ENCODE measurements around the gene PAPPA. TPM values are rescaled to one million over a fixed set of nuclear protein-coding genes. Genes with fewer than 3 reads are reported as not detected.

Gene PAPPA
- total and polyA plus RNA-seq, 11 donors: 0.23 to 8.5 (median 2.1) TPM

DNA sequence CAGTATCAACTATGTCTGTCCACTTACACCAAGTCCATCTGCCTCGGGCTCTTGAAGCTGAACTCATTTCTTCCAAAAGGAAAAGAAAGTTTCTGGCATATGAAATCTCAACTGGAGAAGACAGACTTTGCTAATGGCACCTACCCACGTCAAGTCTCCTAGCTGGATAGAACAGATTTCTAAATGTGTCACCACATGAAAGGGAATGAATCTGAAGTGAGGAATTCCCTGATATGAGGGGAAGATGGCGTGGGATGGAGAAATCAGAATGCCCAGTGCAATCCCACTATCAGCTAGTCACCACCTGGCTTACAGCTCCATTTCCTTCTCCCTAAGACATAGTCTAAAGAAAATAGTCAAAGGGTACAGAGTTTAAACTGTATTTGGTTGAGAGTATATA lies 144.7 kb downstream of the PAPPA start:
- no peak for DNase-seq
- Histone ChIP-seq H3K27ac (no peak overlapping the region), H3K27me3 (no peaks in the 10 kb centered on the region), H3K36me3 (peaks cover 0 to 4% (median 0%) of the 10 kb centered on the region in 9 donors), H3K4me3 (no peak overlapping the region), H3K9me3 (no peaks in the 10 kb centered on the region), H3K4me1 (no peaks in the 10 kb centered on the region)
- TF ChIP-seq, protein P1, sequence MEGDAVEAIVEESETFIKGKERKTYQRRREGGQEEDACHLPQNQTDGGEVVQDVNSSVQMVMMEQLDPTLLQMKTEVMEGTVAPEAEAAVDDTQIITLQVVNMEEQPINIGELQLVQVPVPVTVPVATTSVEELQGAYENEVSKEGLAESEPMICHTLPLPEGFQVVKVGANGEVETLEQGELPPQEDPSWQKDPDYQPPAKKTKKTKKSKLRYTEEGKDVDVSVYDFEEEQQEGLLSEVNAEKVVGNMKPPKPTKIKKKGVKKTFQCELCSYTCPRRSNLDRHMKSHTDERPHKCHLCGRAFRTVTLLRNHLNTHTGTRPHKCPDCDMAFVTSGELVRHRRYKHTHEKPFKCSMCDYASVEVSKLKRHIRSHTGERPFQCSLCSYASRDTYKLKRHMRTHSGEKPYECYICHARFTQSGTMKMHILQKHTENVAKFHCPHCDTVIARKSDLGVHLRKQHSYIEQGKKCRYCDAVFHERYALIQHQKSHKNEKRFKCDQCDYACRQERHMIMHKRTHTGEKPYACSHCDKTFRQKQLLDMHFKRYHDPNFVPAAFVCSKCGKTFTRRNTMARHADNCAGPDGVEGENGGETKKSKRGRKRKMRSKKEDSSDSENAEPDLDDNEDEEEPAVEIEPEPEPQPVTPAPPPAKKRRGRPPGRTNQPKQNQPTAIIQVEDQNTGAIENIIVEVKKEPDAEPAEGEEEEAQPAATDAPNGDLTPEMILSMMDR (IDR thresholded peaks at IDR 0.05): no peak
- no peak for TF ChIP-seq POLR2A (IDR thresholded peaks at IDR 0.05)
- intact Hi-C loops (cut with DNase I): no loop called here
- no peak for ATAC-seq
- WGBS, 4 donors: 51 to 76% (median 66%) methylated on average over 3 of the region's 3 CpGs

DNA sequence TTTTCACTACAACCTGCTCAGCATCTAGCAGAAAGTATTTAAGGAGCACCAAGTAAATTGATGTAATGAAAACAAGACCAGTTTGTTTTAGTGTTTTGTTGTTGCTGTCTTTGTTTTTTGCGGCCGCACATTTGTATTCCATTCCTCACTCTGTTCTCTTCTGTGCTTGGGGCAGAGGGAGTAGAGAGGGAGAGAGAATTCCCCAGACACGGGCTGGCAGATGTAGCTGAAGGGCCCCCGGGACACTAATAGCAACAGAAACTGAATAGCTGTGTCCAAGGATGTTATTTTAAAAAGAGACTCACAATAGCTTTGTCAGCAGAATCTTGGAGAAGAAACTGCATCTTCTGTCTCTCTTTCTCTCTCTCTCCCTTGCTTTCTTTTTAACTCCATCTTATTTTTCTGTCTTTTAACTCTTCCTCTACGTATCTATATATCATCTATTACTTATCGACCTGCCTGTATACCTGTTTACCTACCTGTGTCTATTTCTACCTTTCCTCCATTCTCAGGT lies 145.3 kb downstream of the PAPPA start:
- no peaks in the 10 kb centered on the region for H3K9me3 ChIP-seq
- 54 to 63% (median 57%) methylated on average over 6 of the region's 6 CpGs for WGBS, 4 donors
- TF ChIP-seq, protein P1 (IDR thresholded peaks at IDR 0.05): no peak
- TF ChIP-seq POLR2A (IDR thresholded peaks at IDR 0.05): no peak
- H3K4me3 ChIP-seq: no peak overlapping the region
- intact Hi-C loops (cut with DNase I): no loop called here
- ATAC-seq (no peak), DNase-seq (no peak)
- H3K27me3 ChIP-seq: no peaks in the 10 kb centered on the region
- no peaks in the 10 kb centered on the region for H3K4me1 ChIP-seq
- H3K27ac ChIP-seq: no peak overlapping the region
- H3K36me3 ChIP-seq: peaks cover 0 to 4% (median 0%) of the 10 kb centered on the region in 9 donors

DNA sequence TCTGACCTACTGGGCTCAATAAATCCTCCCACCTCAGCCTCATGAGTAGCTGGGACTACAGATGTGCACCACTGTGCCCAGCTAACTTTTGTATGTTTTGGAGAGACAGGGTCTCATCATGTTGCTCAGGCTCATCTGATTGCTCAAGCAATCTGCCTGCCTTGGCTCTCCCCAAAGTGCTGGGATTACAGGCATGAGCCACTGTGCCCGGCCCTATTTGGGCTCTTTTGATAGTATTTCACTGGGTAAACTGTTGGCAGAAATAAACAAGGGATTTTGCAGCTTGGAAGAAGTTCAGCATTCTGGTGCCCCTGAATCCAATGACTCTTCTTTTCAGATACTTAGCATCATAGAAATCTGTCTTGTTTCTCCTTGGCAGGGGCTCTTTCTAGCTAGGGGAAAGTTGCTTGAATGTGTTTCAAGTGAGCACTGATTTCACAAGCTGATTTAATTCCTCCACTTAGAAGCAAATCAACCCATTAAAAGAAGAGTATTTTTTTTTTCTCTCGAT lies 146.8 kb downstream of the PAPPA start:
- Histone ChIP-seq H3K27me3 (no peaks in the 10 kb centered on the region), H3K36me3 (peaks cover 0 to 4% (median 0%) of the 10 kb centered on the region in 9 donors), H3K4me3 (no peak overlapping the region), H3K9me3 (no peaks in the 10 kb centered on the region), H3K4me1 (no peaks in the 10 kb centered on the region), H3K27ac (no peak overlapping the region)
- DNase-seq (no peak), ATAC-seq (no peak)
- intact Hi-C loops (cut with DNase I): no loop called here
- TF ChIP-seq, protein P1 (IDR thresholded peaks at IDR 0.05): no peak
- no peak for TF ChIP-seq POLR2A (IDR thresholded peaks at IDR 0.05)
- 77 to 88% (median 83%) methylated on average over 2 of the region's 2 CpGs for WGBS, 4 donors

DNA sequence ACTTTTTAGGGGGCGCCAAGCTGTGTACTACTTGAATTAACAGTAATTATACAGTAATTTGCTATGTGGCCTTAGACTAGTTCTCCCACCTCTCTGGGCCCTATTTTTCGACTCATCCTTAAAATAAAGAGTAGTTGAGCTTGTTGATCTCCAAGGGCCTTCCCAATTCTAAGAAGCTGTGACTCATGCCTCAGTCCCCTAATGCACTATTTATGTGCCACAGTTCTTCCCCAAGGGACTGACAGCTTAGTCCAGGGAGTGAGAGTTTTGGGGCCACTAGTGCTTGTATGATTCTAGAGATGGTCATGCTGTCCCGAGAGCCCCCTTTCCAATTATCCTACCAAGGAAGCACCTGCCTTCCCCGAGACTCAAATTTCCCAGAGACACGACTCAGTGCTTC lies 149.7 kb downstream of the PAPPA start:
- TF ChIP-seq, protein P1 (IDR thresholded peaks at IDR 0.05): no peak
- no peak for TF ChIP-seq POLR2A (IDR thresholded peaks at IDR 0.05)
- Histone ChIP-seq H3K4me1 (no peaks in the 10 kb centered on the region), H3K36me3 (peaks cover 0 to 4% (median 0%) of the 10 kb centered on the region in 9 donors), H3K27ac (no peak overlapping the region), H3K27me3 (no peaks in the 10 kb centered on the region), H3K4me3 (no peak overlapping the region), H3K9me3 (no peaks in the 10 kb centered on the region)
- intact Hi-C loops (cut with DNase I): no loop called here
- DNase-seq (no peak), ATAC-seq (no peak)
- WGBS, 4 donors: 76 to 88% (median 83%) methylated on average over 5 of the region's 5 CpGs
